Embryonic facial prominence (tissue), 1 donor: Measurements from ENCODE around the gene CEBPG.

Experiments used
- DNase-seq: peaks from one replicate; pipeline ENCODE4 v3.0.0-alpha.2; 2016; ENCODE audit errors: extremely low spot score

Gene CEBPG

DNA sequence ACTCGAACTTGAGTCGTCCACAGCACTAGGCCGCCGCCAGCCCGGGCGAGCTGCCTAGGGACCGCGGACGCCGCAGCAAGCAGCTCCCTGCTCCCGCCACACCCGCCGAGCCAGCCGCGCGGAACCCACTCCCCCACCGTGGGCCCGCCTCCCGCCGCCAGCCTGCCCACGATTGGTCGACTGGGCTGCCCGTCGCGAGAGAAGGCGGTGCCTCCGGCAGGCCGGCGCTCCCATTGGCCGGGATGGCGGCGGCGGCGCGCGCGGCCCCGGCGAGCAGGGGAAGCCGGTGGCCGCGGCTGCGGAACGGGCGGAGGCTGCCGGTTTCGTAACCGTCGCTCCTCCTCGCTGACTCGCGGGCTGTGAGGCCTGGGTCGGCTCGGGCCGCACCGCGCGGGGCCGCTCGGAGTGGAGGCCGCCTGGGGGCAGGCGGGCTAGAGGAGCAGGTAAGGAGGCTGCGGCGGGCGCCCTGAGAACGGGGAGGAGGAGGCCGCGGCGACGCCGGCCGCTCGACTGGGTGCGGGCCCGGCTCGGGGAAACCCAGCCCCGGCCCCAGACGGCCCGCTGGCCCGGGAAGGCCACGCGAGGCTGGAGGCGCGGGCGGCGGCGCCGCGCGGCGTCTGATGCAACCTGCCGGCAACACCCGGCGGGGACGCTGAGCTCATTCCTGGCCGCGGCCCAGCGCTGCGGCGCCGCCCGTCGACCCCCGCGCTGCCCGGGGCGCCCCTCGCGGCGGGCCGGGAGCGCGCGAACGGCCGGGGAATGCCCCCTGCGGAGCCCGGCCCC, at the start of gene CEBPG:
Gene CEBPG (plus strand): TSS at position 257 of the 783 bp plus-strand sequence. CDS start 5,531 bp downstream, outside the sequence.
- DNase-seq = peak; percentile 76

- no peak for DNase-seq
Measured at GRCh38 chr19:33324628-33325027, 48.9 kb upstream of the CEBPG start.

GRCh38 chr19:33325920-33326319, 47.6 kb upstream of the CEBPG start:
- DNase-seq = no peak

DNA sequence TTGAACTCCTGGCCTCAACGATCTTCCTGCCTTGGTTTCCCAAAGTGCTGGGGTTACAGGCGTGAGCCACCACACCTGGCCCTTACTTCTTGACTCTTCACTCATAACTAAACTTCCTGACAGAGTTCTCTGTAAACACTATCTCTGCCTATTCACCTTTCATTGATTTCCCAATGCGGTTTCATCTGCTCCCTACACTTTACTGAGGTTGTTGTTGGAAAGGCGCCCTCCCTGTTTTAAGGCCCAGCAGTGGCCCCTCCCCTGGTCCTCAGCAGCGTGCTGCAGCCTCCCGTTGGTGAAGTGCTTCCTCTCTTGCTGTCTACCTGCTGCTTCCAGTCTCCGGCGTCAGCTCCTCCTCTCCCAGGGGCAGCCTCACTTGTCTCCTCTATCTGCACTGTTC, 44.4 kb upstream of the CEBPG start:
- DNase-seq = no peak

- DNase-seq = no peak
Measured at GRCh38 chr19:33329736-33330135, 43.8 kb upstream of the CEBPG start.

- no peak for DNase-seq
Measured at GRCh38 chr19:33332248-33332647, 41.3 kb upstream of the CEBPG start.

DNA sequence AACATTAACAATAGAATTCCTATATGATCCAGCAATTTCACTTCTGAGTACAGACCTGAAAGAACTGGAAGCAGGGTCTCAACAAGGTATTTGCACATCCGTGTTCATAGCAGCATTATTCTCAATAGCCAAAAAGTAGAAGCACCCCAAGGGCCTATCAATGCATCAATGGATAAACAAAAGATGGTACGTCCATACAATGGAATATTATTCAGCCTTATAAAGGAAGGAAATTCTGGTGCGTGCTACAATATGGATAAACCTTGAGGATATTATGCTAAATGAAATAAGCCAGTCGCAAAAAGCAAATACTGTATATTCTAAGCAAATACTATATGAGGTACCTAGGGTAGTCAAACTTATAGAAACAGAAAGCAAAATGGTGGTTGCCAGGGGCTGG, 40.4 kb upstream of the CEBPG start:
- DNase-seq = no peak

DNA sequence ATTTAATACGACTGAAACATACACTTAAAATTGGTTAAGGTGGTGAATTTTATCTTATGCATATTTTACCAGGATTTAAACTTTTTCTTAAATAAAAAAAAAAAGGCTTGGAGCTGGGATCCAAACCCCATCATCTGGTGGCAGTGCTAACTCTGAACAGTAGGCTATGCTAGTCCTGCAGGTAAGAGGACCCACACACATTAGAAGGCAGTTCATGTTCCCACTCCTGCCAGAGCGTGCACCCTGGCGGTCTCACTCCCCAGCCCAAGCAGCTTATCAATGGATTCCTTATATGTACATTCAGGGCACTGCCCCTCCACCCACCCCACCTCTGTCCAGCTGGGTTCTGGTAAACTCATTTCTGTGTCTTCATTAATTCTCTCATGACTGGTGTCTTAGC, 39.9 kb upstream of the CEBPG start:
- no peak for DNase-seq

GRCh38 chr19:33334271-33334670, 39.2 kb upstream of the CEBPG start:
- no peak for DNase-seq

GRCh38 chr19:33335446-33335845, 38.1 kb upstream of the CEBPG start:
- no peak for DNase-seq

DNA sequence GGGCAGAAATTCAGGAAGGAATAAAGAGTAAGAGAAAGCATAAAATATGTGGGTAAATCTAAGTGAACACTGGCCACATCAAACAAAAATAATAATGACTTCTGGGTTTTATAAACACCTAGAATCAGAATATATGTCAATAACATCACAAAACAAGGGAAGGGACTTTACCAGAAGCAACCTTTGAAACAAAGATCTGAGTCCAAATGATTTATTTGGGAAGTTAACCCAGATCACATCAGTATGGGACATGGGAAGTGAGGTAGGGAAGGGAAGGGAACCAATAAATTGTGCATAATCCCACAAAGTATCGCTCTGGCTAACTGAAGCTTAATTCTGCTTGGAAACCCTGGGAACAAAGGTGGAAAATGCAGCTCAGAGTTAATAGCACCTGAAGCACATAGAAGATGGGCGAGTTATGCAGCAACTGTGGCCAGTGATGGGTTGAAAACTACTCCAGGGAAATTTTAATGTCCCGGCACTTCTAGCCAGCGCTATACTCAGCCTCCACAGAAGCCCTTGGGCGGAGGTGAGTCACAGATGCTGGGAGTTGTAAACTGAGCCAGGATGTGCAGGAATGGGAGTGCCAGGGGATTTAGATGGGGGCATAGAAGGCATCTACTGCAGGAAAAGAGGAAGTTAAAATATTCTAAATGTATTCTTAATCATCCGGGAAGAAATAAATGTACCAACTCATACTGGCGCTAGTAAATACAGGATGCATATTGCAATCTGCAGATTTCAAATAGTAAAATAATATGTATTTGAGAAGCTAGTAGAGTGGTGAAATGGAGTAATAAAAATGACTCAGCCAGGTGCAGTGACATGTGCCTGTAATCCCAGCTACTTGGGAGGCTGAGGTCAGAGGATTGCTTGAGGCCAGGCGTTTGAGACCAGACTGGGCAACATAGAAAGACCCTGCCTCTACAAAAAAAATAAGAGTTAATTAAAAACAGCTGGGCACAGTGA, 34.2 kb upstream of the CEBPG start:
- DNase-seq = no peak

DNA sequence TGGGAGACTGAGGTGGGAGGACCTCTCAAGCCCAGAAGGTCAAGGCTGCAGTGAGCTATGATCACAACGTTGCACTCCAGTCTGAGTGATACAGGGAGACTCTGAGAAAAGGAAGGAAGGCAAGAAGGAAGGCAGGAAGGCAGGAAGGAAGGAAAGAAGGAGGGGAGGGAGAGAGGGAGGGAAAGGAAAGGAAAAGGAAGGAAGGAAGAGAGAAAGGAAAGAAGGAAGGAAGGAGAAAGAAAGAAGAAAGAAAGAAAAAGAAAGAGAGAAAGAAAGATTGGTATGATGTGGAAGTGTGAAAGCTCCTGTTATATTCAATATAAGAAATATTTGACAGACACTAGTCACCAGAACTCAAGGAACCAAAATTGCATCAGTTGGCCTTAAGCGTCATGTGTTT, 32.5 kb upstream of the CEBPG start:
- DNase-seq = no peak

DNA sequence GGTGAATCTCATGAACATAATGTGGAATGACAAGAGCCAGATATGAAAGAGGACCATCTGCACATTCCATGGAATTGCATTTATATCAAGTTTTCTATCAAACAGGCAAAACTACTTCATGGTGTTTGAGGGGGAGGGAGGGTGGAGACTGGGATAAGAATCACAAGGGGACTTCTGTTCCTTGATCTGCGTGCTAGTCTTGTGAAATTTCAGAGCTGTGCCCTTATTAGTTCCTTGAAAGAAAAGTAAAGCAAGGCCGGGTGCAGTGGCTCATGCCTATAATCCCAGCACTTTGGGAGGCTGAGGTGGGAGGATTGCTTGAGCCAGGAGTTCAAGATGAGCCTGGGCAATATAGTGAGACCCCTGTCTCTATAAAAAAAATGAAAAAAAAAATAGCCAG, 30.2 kb upstream of the CEBPG start:
- no peak for DNase-seq

- no peak for DNase-seq
Measured at GRCh38 chr19:33343859-33344572, 29.5 kb upstream of the CEBPG start.

DNA sequence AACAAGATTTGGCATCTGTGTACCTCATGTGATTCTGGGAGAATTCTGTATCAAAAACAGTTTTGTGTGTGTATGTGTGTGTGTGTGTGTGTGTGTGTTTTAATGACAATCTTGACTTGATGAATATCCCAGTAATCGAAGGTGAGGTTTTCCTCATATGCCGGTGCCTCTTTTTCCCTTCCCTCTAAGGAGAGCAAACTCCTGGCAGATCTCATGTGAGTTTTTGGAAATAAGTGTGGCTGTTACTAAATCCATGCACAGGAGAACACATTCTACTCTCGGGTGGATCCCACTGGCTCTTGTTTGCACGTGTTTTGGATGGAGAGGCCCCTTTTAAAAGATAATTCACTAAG, 29.0 kb upstream of the CEBPG start:
- no peak for DNase-seq

DNA sequence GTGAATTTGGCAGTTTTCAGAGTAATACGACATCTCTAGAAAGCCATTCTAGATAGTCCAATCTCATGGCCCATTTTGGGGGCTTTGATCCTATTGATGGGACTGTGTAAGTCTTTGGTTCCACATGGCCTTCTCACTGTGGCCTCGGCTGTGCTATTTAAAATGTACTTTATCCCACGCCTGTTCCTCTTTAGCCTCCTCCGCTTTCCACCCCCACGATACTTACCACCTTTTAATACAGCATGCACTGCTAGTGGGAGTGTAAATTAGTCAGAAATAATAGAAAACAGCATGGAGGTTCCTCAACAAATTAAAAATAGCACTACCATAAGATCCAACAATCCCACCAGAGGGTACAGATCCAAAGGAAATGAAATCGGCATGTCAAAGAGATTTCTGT, 28.3 kb upstream of the CEBPG start:
- no peak for DNase-seq

GRCh38 chr19:33346665-33347064, 26.8 kb upstream of the CEBPG start:
- DNase-seq = no peak

DNA sequence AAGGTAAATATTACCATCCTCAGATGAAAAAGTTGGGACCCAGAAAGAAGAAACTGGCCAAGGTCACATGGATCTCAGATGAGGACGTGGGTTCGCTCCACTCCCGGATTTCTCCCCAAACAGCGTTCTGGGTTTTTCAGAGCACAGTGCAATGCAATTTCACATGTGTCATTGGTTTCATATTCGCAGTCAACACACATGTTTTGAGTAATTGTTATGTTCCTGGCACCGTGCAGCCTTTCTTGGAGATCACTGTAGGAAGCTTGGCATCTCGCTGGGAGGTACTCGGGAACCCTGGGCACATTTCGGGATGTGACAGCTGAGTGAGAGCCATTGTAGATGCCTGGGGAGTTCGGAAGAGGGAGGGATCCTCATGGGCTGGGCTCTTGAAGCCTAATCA, 26.2 kb upstream of the CEBPG start:
- DNase-seq = no peak

DNA sequence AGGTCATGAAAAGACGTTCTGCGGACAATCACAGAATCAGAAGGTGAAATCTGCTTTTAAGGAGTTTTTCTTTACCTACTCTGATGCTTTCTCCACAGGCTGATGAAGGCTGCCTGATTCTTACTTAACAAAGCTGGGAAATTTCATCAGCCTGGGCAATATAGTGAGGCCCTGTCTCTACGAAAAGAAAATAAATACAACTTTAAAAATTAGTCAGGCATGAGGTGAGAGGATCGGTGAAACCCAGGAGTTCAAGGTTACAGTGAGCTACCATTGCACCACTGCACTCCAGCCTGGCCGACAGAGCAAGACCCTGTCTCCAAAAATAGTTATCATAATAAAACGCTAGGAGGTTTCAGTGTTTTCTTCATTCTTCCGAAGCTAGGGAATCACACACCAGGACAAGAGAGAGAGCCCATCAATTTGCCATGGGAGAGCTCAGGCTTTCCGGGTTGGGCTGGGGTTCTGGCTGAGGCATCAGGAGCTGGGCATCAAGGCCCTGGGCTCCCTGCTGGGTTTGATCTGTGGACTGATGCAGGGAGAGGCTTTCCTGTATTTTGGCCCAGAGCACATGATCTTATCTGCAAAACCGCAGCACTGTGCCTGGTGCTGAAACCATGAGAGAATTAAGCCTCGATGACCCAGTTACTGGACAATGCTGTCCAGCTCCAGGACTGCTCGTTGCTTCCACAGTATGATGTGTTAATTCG, 25.1 kb upstream of the CEBPG start:
- no peak for DNase-seq

DNA sequence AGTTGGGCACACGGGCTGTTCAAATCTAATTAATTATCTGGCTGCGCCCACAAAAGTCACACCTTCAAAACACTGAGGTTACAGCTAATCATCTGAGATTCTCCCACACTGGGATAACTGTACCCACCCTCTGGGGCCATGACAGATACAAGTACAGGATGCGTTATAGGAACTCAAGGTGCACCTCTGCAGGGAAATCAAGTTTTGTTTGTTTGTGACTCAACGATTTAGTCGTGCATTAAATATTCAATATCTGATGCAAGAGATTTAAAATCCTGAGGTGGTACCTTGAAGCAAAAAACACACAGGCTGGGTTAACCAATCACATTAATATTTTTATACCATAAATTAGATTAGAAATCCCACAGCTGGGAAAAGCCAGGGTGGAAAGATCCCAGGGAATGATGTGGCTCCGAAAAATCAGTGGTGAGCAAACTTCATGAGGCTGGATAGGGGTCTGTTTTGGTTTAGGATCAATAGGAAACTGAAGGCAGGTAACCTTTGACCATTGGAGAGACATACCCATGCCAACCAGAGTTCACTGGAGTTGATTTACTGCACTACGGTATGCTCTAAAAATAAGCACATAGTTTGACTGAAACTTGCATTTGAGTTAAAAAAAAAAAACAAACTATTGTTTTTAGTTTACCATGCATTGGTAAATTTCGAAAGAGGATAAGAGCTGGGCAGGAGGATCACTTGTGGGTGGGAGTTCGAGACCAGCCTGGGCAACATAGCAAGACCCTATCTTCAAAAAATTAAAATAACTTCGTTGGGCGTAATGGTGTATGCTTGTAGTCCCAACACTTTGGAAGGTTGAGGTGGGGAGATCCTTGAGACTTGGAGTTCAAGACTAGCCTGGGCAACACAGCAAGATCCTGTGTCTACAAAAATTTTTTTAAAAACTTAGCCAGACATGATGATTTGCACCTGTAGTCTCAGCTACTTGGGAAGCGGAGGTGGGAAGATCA, 23.9 kb upstream of the CEBPG start:
- no peak for DNase-seq
